Body of pancreas (tissue), 4 donors: ENCODE measurements around the gene DNAJC11. TPM values are rescaled to one million over a fixed set of nuclear protein-coding genes. Genes with fewer than 3 reads are reported as not detected.

Experiments used
- ATAC-seq: fragments of 150-250 bp; one replicate; pipeline ENCODE4 v1.9.1; 2016
- DNase-seq, 4 donors: peaks; one replicate each; pipeline ENCODE4 v3.0.0-alpha.2; 2019
- H3K27ac ChIP-seq, 4 donors: fragments of 200-600 bp; sonication (generic); 1 replicate in 3 of 4; 2 replicates in 1 of 4; pipeline versions ENCODE4 v1.5.1 to v1.6.1; 2016 to 2019; ENCODE audit warnings: mild to moderate bottlenecking in 1 of 4, mixed read lengths in 1 of 4, moderate library complexity in 1 of 4
- H3K27me3 ChIP-seq, 2 donors: fragments of 200-600 bp; sonication (generic); one replicate each; pipeline ENCODE4 v1.6.0; 2016; ENCODE audit warnings: mild to moderate bottlenecking in 1 of 2
- H3K36me3 ChIP-seq, 2 donors: fragments of 200-600 bp; sonication (generic); replicated peaks in 1 of 2; 2 replicates each; pipeline ENCODE4 v1.5.1; 2016; ENCODE audit warnings: low read depth in 2 of 2; ENCODE audit not compliant: insufficient read depth in 1 of 2
- H3K4me1 ChIP-seq: fragments of 200-600 bp; sonication (generic); one replicate; pipeline ENCODE4 v1.6.0; 2016
- H3K4me3 ChIP-seq, 2 donors: fragments of 200-600 bp; sonication (generic); 1 replicate in 1 of 2; 2 replicates in 1 of 2; pipeline ENCODE4 v1.5.1; 2016 to 2019
- H3K9me3 ChIP-seq, 3 donors: fragments of 200-600 bp; sonication (generic); 1 replicate in 2 of 3; 2 replicates in 1 of 3; pipeline ENCODE4 v1.5.1; 2016
- CTCF ChIP-seq, 7 experiments: fragments of 450-650 bp in 4 of 7; fragments of 200-600 bp in 3 of 7; sonication (generic) in 3 of 7; IDR thresholded peaks; one replicate each; pipeline ENCODE4 v1.5.1; 2016 to 2019; ENCODE audit warnings: antibody characterized with exemption in 7 of 7
- POLR2A ChIP-seq, 3 donors: fragments of 450-650 bp; IDR thresholded peaks; one replicate each; pipeline ENCODE4 v1.6.1; 2016; ENCODE audit warnings: antibody characterized with exemption in 3 of 3, mild to moderate bottlenecking in 2 of 3
- WGBS, 2 donors: methylation state at CpG; one replicate each; pipeline ENCODE4 v1.1.5; 2017; 5-methylcytosine and 5-hydroxymethylcytosine counted together
- intact Hi-C: fragments of 100-400 bp; cut with DNase I; formaldehyde crosslinking; loops from one replicate; pipeline ENCODE4 v1.15.1; 2023
- total RNA-seq, 2 donors: library from RNA; depleted of rRNA; stranded (reverse); fragments of >200 nt; gene quantifications; one replicate each; pipeline ENCODE4 v1.1.0, GENCODE V29; 2016

The DNAJC11 gene
- total RNA-seq, 2 donors from 2014 or later: 16.1 to 88.3 TPM

DNA sequence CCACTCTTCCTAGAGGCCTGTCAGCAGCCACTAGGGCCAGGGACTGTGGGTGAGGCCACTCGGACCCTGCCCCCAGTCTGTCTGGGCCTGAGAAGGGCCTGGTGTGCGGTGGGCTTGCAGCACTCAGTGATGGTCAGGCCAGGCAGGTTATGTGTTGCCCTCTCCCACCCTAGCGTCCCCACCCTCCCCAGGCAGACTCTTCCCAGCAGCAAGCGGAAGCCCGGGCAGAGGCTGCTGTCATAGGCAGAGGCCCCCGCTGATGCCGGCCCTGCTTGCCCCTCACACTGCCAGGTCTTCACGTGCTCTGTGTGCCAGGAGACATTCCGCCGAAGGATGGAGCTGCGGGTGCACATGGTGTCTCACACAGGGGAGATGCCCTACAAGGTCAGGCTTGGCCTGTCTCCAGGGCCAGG lies 115.2 kb downstream of the DNAJC11 start:
- ATAC-seq: no peak
- TF ChIP-seq POLR2A (IDR thresholded peaks at IDR 0.05): no peak
- TF ChIP-seq CTCF (IDR thresholded peaks at IDR 0.05): no peak
- WGBS, 2 donors: 72% methylated on average over 10 of the region's 11 CpGs; no CpG with 5 or more reads in 1 of the 2 donors
- H3K36me3 ChIP-seq: peaks cover 0 to 9% of the 10 kb centered on the region in 2 donors
- H3K9me3 ChIP-seq: no peaks in the 10 kb centered on the region
- H3K4me3 ChIP-seq: no peak overlapping the region
- no peaks in the 10 kb centered on the region for H3K27me3 ChIP-seq
- no peak for DNase-seq
- intact Hi-C loops: no loop called here
- H3K27ac ChIP-seq: no peak overlapping the region
- peaks cover 49% of the 10 kb centered on the region for H3K4me1 ChIP-seq

GRCh38 chr1:6585841-6586240 lies 115.8 kb downstream of the DNAJC11 start:
- Histone ChIP-seq H3K4me1 (peaks cover 55% of the 10 kb centered on the region), H3K9me3 (no peaks in the 10 kb centered on the region), H3K36me3 (peaks cover 0 to 9% of the 10 kb centered on the region in 2 donors), H3K27me3 (no peaks in the 10 kb centered on the region), H3K27ac (no peak overlapping the region), H3K4me3 (no peak overlapping the region)
- WGBS, 2 donors: 83 to 86% methylated on average over 3 to 6 of the region's 7 CpGs
- intact Hi-C loops: no loop called here
- ATAC-seq (no peak), DNase-seq (no peak)
- no peak for TF ChIP-seq CTCF (IDR thresholded peaks at IDR 0.05)
- TF ChIP-seq POLR2A (IDR thresholded peaks at IDR 0.05): no peak

GRCh38 chr1:6585081-6585722 lies 116.4 kb downstream of the DNAJC11 start:
- Histone ChIP-seq H3K36me3 (peaks cover 0 to 9% of the 10 kb centered on the region in 2 donors), H3K4me3 (no peak overlapping the region), H3K27me3 (no peaks in the 10 kb centered on the region), H3K4me1 (peaks cover 59% of the 10 kb centered on the region), H3K9me3 (no peaks in the 10 kb centered on the region), H3K27ac (no peak overlapping the region)
- TF ChIP-seq CTCF (IDR thresholded peaks at IDR 0.05): no peak
- no peak for TF ChIP-seq POLR2A (IDR thresholded peaks at IDR 0.05)
- intact Hi-C loops: no loop called here
- 73 to 84% methylated on average over 7 to 12 of the region's 12 CpGs for WGBS, 2 donors
- no peak for ATAC-seq
- DNase-seq: no peak

Other genes with a start within 250 kb of the DNAJC11 start
- gene TNFRSF25, start 235.6 kb downstream of the DNAJC11 start, total RNA-seq: 10 to 100 TPM in 1 of 2 donors, 1 to 10 TPM in 1; 4.2 to 23.1 TPM
- gene PLEKHG5, start 210.1 kb downstream of the DNAJC11 start, total RNA-seq: 1 to 10 TPM; 5.2 to 8.6 TPM
- 10 to 100 TPM; 13.7 to 27.4 TPM for gene NOL9, start 147.3 kb downstream of the DNAJC11 start, total RNA-seq
- not detected for gene TAS1R1, start 146.5 kb downstream of the DNAJC11 start, total RNA-seq
- 10 to 100 TPM; 17.4 to 37.6 TPM for gene ZBTB48, start 121.8 kb downstream of the DNAJC11 start, total RNA-seq
- gene KLHL21, start 98.9 kb downstream of the DNAJC11 start, total RNA-seq: 10 to 100 TPM; 38.4 to 60.0 TPM
- 1 to 10 TPM; 6.2 to 9.6 TPM for gene PHF13, start 88.1 kb downstream of the DNAJC11 start, total RNA-seq
- 10 to 100 TPM; 11.9 to 18.9 TPM for gene THAP3, start 76.9 kb downstream of the DNAJC11 start, total RNA-seq
- 10 to 100 TPM; 36.3 to 59.7 TPM for gene CAMTA1, start 83.6 kb upstream of the DNAJC11 start, total RNA-seq